ENCODE results near the gene ZER1. TPM values are rescaled to one million over a fixed set of nuclear protein-coding genes. Genes with fewer than 3 reads are reported as not detected.
"Not testable (repeated sequence)": the region's sequence is repeated elsewhere in the genome, so short reads cannot be mapped to it uniquely, and the experiment has no call there.

The ZER1 gene
- total and polyA plus RNA-seq, 5 donors from 2014 or later: 31.9 to 44.7 (median 38.1) TPM

DNA sequence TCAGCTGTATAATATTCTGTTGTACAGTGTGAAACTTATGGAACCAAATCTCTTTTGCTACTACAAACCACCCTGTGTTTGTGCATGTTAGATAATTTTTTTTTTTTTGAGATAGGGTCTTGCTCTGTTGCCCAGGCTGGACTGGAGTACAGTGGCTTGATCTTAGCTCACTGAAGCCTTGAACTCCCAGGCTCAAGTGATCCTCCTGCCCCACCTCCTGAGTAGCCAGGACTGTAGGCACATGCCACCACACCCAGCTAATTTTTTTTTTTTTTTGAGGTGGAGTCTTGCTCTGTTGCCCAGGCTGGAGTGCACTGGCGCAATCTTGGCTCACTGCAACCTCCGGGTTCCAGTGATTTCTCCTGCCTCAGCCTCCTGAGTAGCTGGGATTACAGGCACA lies 23.2 kb upstream of the ZER1 start:
- not testable (repeated sequence) for H3K4me3 Mint-ChIP-seq; H3K27ac ChIP-seq (ENCODE audit: insufficient read depth, low read length, poor library complexity, severe bottlenecking); H3K27ac Mint-ChIP-seq; H3K4me3 ChIP-seq (ENCODE audit: low read depth, low read length); H3K9me3 ChIP-seq (ENCODE audit: control insufficient read depth in 2 of 2, low read length in 2 of 2); H3K4me1 Mint-ChIP-seq; H3K4me1 ChIP-seq (ENCODE audit: control insufficient read depth, insufficient read depth, low read length, poor library complexity, severe bottlenecking); ATAC-seq (ENCODE audit: low read depth in 2 of 2); H3K27me3 Mint-ChIP-seq; H3K9me3 Mint-ChIP-seq; H3K27me3 ChIP-seq (ENCODE audit: control insufficient read depth, insufficient read depth, low read length); DNase-seq
- H3K36me3 Mint-ChIP-seq: peaks cover 31% of the 10 kb centered on the region
- peaks cover 72% of the 10 kb centered on the region for H3K36me3 ChIP-seq (ENCODE audit: control insufficient read depth, insufficient read depth, low read length)

DNA sequence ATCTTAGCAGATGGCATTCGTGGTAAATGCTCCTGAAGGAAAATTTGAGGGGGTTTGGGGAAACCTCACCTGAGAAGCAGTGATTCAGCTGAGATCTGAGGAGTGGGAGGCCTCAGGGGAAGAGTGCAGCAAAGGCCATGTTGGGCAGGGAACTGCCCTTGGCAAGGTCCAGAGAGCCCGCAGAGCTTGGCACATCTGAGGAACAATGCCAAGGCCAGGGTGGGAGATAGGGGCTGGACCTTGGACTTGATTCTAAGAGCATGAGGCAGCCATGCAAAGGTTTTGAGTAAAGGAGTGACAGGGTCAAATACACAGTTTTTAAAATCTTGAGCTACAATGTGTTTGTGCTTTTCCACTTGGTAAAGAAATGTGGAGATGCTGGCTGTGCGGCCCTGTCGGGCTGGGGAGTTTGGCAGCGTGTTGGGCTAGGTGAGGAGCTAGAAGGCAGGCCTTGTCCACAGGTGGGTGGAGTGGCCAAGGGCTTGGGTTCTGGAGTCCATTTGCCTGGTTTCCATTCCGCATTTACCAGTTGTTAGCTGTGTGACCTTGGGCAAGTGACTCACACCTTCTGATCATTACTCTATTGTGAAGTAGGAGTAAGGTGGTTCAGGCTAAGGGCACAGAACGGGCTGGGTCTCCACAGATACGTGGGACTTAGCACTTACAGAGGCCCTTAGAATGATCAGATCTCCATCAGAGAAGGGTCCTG lies 21.4 kb upstream of the ZER1 start:
- Mint-ChIP-seq H3K4me1 (peaks cover 4 to 19% (median 7%) of the 10 kb centered on the region in 4 donors), H3K9me3 (no peaks in the 10 kb centered on the region), H3K27ac (peak overlapping the region in 1 of 3 donors; percentile 9), H3K36me3 (peaks cover 27% of the 10 kb centered on the region), H3K4me3 (peak overlapping the region in 1 of 4 donors; percentile 23), H3K27me3 (no peaks in the 10 kb centered on the region)
- no peak overlapping the region for H3K27ac ChIP-seq (ENCODE audit: insufficient read depth, low read length, poor library complexity, severe bottlenecking)
- no peak for DNase-seq
- H3K27me3 ChIP-seq (ENCODE audit: control insufficient read depth, insufficient read depth, low read length): no peaks in the 10 kb centered on the region
- no peaks in the 10 kb centered on the region for H3K9me3 ChIP-seq (ENCODE audit: control insufficient read depth in 2 of 2, low read length in 2 of 2)
- peaks cover 61% of the 10 kb centered on the region for H3K36me3 ChIP-seq (ENCODE audit: control insufficient read depth, insufficient read depth, low read length)
- peaks cover 5% of the 10 kb centered on the region for H3K4me1 ChIP-seq (ENCODE audit: control insufficient read depth, insufficient read depth, low read length, poor library complexity, severe bottlenecking)
- H3K4me3 ChIP-seq (ENCODE audit: low read depth, low read length): no peak overlapping the region
- no peak for ATAC-seq (ENCODE audit: low read depth in 2 of 2)

DNA sequence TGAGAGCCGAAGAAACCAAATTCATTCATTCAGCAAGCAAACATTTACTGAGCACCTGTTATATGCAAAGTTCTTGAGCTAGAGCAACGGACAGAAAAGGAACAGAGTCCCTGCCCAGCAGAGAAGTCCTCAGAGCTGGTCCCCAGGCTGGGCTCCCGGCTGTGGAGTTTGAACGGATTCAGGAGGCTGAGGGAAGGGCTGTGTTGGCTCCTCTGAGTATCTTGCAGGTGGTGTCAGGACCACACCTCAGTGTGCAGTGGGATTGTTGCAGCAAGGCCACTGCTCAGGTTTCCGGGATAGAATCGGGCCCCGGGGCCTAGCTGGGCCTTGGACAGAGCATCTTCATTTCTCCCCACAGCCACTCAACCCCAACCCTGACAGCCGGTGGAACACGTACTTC lies 20.4 kb upstream of the ZER1 start:
- Mint-ChIP-seq H3K9me3 (no peaks in the 10 kb centered on the region), H3K36me3 (peaks cover 22% of the 10 kb centered on the region), H3K4me3 (no peak overlapping the region), H3K4me1 (peaks cover 3 to 25% (median 7%) of the 10 kb centered on the region in 4 donors), H3K27ac (no peak overlapping the region), H3K27me3 (no peaks in the 10 kb centered on the region)
- H3K4me3 ChIP-seq (ENCODE audit: low read depth, low read length): no peak overlapping the region
- ATAC-seq (ENCODE audit: low read depth in 2 of 2) (no peak), DNase-seq (no peak)
- H3K4me1 ChIP-seq (ENCODE audit: control insufficient read depth, insufficient read depth, low read length, poor library complexity, severe bottlenecking): peaks cover 11% of the 10 kb centered on the region
- H3K27ac ChIP-seq (ENCODE audit: insufficient read depth, low read length, poor library complexity, severe bottlenecking): no peak overlapping the region
- no peaks in the 10 kb centered on the region for H3K27me3 ChIP-seq (ENCODE audit: control insufficient read depth, insufficient read depth, low read length)
- H3K36me3 ChIP-seq (ENCODE audit: control insufficient read depth, insufficient read depth, low read length): peaks cover 54% of the 10 kb centered on the region
- H3K9me3 ChIP-seq (ENCODE audit: control insufficient read depth in 2 of 2, low read length in 2 of 2): no peaks in the 10 kb centered on the region

DNA sequence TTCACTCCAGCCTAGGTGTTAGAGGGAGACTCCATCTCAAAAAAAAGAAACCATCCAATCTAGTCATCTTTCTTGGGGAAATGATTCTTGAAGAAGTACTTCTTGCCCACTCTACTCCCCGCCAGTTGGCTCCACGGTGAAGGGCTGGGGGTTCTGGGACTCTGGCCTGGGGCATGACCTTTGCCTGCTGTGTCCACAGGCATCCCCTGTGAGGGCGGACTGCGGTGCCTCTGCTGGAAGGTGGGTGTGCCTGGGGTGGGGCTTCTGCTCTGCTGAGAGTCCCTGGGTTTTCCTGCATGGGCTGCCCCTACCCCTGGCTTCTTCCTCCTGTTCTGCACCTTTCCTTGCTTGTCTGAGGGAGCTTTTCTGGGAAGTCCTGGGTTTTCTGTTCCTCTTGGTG lies 18.8 kb upstream of the ZER1 start:
- H3K4me1 ChIP-seq (ENCODE audit: control insufficient read depth, insufficient read depth, low read length, poor library complexity, severe bottlenecking): peaks cover 20% of the 10 kb centered on the region
- no peak for ATAC-seq (ENCODE audit: low read depth in 2 of 2)
- H3K27me3 ChIP-seq (ENCODE audit: control insufficient read depth, insufficient read depth, low read length): no peaks in the 10 kb centered on the region
- Mint-ChIP-seq H3K4me3 (peak overlapping the region in 1 of 4 donors; percentile 8), H3K27ac (peak overlapping the region in 1 of 3 donors; percentile 42), H3K27me3 (no peaks in the 10 kb centered on the region), H3K9me3 (no peaks in the 10 kb centered on the region), H3K36me3 (peaks cover 20% of the 10 kb centered on the region), H3K4me1 (peaks cover 3 to 32% (median 7%) of the 10 kb centered on the region in 4 donors)
- DNase-seq: no peak
- no peak overlapping the region for H3K27ac ChIP-seq (ENCODE audit: insufficient read depth, low read length, poor library complexity, severe bottlenecking)
- H3K9me3 ChIP-seq (ENCODE audit: control insufficient read depth in 2 of 2, low read length in 2 of 2): no peaks in the 10 kb centered on the region
- no peak overlapping the region for H3K4me3 ChIP-seq (ENCODE audit: low read depth, low read length)
- peaks cover 49% of the 10 kb centered on the region for H3K36me3 ChIP-seq (ENCODE audit: control insufficient read depth, insufficient read depth, low read length)

DNA sequence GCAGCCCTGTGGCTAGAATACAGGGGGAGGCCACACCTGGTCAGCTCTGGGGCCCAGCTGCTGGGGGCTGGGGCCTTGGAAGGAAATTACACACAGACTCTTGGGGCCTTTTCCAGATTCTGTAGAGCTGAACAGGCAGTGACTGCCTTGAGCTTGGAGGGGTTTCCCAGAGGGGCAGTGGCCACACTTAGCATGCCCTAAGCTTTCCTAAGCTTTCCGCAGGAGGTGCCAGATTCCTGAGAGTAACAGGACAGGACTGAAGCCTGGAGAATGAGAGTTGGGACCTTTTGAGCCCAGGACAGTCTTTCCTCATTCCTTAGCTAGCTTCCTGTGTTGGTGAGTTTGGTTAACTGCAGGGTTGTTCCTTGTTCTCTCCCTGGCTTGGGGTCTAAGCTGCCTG lies 16.7 kb upstream of the ZER1 start:
- H3K36me3 ChIP-seq (ENCODE audit: control insufficient read depth, insufficient read depth, low read length): peaks cover 35% of the 10 kb centered on the region
- peak overlapping the region; percentile 85 for H3K27ac ChIP-seq (ENCODE audit: insufficient read depth, low read length, poor library complexity, severe bottlenecking)
- ATAC-seq (ENCODE audit: low read depth in 2 of 2): no peak
- Mint-ChIP-seq H3K36me3 (peaks cover 12% of the 10 kb centered on the region), H3K9me3 (no peaks in the 10 kb centered on the region), H3K4me1 (peaks cover 3 to 34% (median 7%) of the 10 kb centered on the region in 4 donors), H3K4me3 (peak overlapping the region; percentile 89 to 97 (median 95)), H3K27me3 (no peaks in the 10 kb centered on the region), H3K27ac (peak overlapping the region in 1 of 3 donors; percentile 92)
- H3K9me3 ChIP-seq (ENCODE audit: control insufficient read depth in 2 of 2, low read length in 2 of 2): no peaks in the 10 kb centered on the region
- no peak overlapping the region for H3K4me3 ChIP-seq (ENCODE audit: low read depth, low read length)
- H3K27me3 ChIP-seq (ENCODE audit: control insufficient read depth, insufficient read depth, low read length): no peaks in the 10 kb centered on the region
- no peak for DNase-seq
- peaks cover 20% of the 10 kb centered on the region for H3K4me1 ChIP-seq (ENCODE audit: control insufficient read depth, insufficient read depth, low read length, poor library complexity, severe bottlenecking)

DNA sequence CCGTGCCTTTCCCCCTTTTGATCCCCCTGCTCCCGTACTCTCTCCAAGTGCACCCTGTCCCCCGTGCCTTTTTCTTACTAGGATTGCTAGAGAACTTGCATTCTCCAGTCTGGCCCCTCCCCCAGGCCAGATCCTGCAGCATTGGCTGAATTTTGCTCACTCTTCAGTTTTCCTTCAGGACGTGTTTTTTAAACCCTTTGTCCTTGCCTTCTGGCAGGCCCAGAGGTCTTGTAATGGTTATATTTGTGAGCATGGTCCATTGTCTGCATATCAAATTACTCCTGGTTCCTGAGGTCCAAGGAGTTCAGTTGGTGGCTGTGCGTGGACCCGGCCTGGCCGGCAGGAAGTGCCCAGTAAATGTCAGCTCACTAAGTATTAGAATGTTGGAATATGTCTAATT lies 15.9 kb upstream of the ZER1 start:
- Histone ChIP-seq H3K4me3 (ENCODE audit: low read depth, low read length) (peak overlapping the region; percentile 76), H3K4me1 (ENCODE audit: control insufficient read depth, insufficient read depth, low read length, poor library complexity, severe bottlenecking) (peaks cover 20% of the 10 kb centered on the region), H3K27me3 (ENCODE audit: control insufficient read depth, insufficient read depth, low read length) (no peaks in the 10 kb centered on the region), H3K27ac (ENCODE audit: insufficient read depth, low read length, poor library complexity, severe bottlenecking) (peak overlapping the region; percentile 85), H3K9me3 (ENCODE audit: control insufficient read depth in 2 of 2, low read length in 2 of 2) (no peaks in the 10 kb centered on the region), H3K36me3 (ENCODE audit: control insufficient read depth, insufficient read depth, low read length) (peaks cover 27% of the 10 kb centered on the region)
- H3K27me3 Mint-ChIP-seq: no peaks in the 10 kb centered on the region
- DNase-seq (peak in 1 of 3 donors; percentile 9), ATAC-seq (ENCODE audit: low read depth in 2 of 2) (no peak)
- H3K9me3 Mint-ChIP-seq: peaks cover 0 to 3% (median 0%) of the 10 kb centered on the region in 7 donors
- peak overlapping the region; percentile 92 to 95 (median 93) for H3K27ac Mint-ChIP-seq
- peak overlapping the region; percentile 89 to 97 (median 95) for H3K4me3 Mint-ChIP-seq
- peaks cover 3 to 32% (median 7%) of the 10 kb centered on the region in 4 donors for H3K4me1 Mint-ChIP-seq
- peaks cover 4% of the 10 kb centered on the region for H3K36me3 Mint-ChIP-seq

DNA sequence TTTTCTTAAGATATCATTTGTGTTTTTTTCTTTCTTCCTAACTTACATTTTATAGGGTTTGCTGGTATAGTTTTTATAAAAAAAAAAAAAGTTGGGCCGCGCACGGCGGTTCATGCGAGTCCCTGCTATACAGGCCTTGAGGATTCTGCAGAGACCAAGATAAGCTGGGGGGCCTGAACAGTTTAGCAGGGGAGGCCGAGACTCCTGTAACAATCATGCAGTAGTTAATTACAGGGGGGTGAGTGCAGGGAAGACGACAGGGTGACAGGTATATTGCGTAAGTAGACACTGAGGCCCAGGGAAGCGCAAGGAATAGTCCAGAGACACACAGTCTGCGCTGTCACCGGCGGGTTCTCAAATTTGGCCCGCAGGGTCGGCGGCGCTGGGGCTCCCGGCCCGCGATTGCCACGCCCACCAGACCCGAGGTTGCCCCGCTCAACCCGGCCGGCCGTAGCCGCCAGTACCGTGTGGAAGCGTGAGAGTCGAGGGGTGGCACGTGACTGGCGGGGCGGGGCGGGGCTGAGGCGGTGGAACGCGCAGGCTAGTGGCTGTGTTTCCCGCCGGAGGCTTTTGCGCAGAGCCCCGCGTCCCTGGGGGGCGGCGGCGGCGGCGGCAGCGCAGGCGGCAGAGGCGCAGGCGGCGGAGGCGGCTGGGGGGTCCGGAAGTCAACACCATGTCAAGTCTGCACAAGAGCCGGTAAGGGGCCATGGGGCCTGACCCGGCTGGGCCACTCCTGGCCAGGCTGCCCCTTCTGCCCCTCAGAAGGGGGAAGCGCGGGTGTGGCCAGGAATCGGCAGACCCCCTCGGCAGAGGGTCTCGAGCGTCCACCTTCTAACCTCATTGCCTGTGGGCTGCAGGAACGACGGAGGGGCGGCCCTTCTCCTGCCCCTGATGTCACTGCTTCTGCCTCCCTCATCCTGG lies 15.2 kb upstream of the ZER1 start, which contains the start of gene TBC1D13:
Gene TBC1D13, plus strand, starts transcription at position 573 of the 921 bp plus-strand sequence. Its CDS starts 101 bp downstream, at position 674.
- H3K9me3 ChIP-seq (ENCODE audit: control insufficient read depth in 2 of 2, low read length in 2 of 2): no peaks in the 10 kb centered on the region
- Mint-ChIP-seq H3K9me3 (peaks cover 0 to 3% (median 0%) of the 10 kb centered on the region in 7 donors), H3K4me3 (peak within 1 kb of the TSS; percentile 89 to 97 (median 95)), H3K36me3 (peaks cover 4% of the 10 kb centered on the region), H3K4me1 (peaks cover 3 to 32% (median 7%) of the 10 kb centered on the region in 4 donors), H3K27me3 (no peaks in the 10 kb centered on the region), H3K27ac (peak within 1 kb of the TSS; percentile 92 to 95 (median 93))
- no peaks in the 10 kb centered on the region for H3K27me3 ChIP-seq (ENCODE audit: control insufficient read depth, insufficient read depth, low read length)
- peak; percentile 86 to 92 (median 91) for DNase-seq
- H3K4me3 ChIP-seq (ENCODE audit: low read depth, low read length): peak within 1 kb of the TSS; percentile 76
- peak; percentile 96 to 98 for ATAC-seq (ENCODE audit: low read depth in 2 of 2)
- H3K4me1 ChIP-seq (ENCODE audit: control insufficient read depth, insufficient read depth, low read length, poor library complexity, severe bottlenecking): peaks cover 20% of the 10 kb centered on the region
- peak within 1 kb of the TSS; percentile 85 for H3K27ac ChIP-seq (ENCODE audit: insufficient read depth, low read length, poor library complexity, severe bottlenecking)
- peaks cover 20% of the 10 kb centered on the region for H3K36me3 ChIP-seq (ENCODE audit: control insufficient read depth, insufficient read depth, low read length)

Data from CD4-positive, CD25-positive, alpha-beta regulatory T cell (primary cell).